HG03342 (cell line): Measurements from ENCODE around the gene LMAN1.

ENCODE experiments used
- ATAC-seq: cut with Tn5 transposase; IDR thresholded peaks from one replicate; pipeline ENCODE4 v1.9.1; 2021; ENCODE audit warnings: mild to moderate bottlenecking, moderate library complexity; ENCODE audit not compliant: unreplicated experiment

The LMAN1 gene

GRCh38 chr18:59306640-59307039 is 52.4 kb downstream of the LMAN1 start:
- no peak for ATAC-seq

GRCh38 chr18:59305295-59305694 is 53.8 kb downstream of the LMAN1 start:
- no peak for ATAC-seq

- no peak for ATAC-seq
Observed at GRCh38 chr18:59303656-59304195, 55.3 kb downstream of the LMAN1 start.

- ATAC-seq, result no peak
Observed at GRCh38 chr18:59303006-59303405, 56.1 kb downstream of the LMAN1 start.

- ATAC-seq, result no peak
Observed at GRCh38 chr18:59301929-59302328, 57.1 kb downstream of the LMAN1 start.

GRCh38 chr18:59300676-59301285 is 58.3 kb downstream of the LMAN1 start:
- ATAC-seq, result no peak

- no peak for ATAC-seq
Observed at GRCh38 chr18:59298871-59299270, 60.2 kb downstream of the LMAN1 start.

GRCh38 chr18:59293317-59293716 is 65.7 kb downstream of the LMAN1 start:
- ATAC-seq, result no peak

- no peak for ATAC-seq
Observed at GRCh38 chr18:59286341-59286740, 72.7 kb downstream of the LMAN1 start.

GRCh38 chr18:59282341-59282740 is 76.7 kb downstream of the LMAN1 start:
- no peak for ATAC-seq

- ATAC-seq, result no peak
Observed at GRCh38 chr18:59279722-59280121, 79.3 kb downstream of the LMAN1 start.

GRCh38 chr18:59279193-59279592 is 79.9 kb downstream of the LMAN1 start:
- no peak for ATAC-seq

- ATAC-seq, result no peak
Observed at GRCh38 chr18:59278793-59279192, 80.3 kb downstream of the LMAN1 start.
